Activated naive CD4-positive, alpha-beta T cell treated with Interleukin-2 at 50 U/mL for 16 hours (primary cell): ENCODE measurements around the gene FARP1.

ENCODE experiments used
- DNase-seq: peaks from one replicate; pipeline ENCODE4 v3.0.0-alpha.2; 2020

The FARP1 gene

GRCh38 chr13:98492335-98493041 is 349.6 kb downstream of the FARP1 start:
- no peak for DNase-seq

DNA sequence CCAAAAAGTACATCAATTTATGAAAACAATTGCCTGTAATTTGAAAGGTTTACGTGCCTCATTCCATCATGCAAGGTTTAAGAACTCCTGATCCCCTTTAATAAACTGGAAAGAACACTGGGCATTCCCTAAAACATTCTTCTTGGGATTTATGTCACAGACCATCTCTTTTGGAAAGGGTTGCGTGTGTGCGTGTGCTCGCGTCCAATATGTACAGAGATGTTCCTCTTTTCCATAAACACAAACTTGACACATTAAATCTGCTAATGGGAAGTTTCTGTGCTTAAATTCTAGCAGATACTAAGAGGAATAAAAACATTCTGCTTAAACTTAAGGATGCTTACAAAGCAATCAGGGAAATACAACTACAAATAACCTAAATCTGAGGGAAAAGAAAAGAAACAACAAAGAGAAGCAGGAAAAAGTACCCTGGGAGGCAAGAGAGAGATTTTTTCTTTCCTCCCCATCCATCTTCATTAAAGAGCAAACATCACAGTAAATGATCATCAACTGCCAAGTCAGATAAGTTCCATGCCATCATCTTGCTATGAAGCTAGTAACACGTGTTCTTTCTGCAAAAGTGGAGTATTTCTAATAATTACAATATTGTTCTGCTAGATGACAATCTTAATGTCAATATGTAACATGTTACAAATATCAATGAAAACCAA is 350.3 kb downstream of the FARP1 start:
- no peak for DNase-seq

DNA sequence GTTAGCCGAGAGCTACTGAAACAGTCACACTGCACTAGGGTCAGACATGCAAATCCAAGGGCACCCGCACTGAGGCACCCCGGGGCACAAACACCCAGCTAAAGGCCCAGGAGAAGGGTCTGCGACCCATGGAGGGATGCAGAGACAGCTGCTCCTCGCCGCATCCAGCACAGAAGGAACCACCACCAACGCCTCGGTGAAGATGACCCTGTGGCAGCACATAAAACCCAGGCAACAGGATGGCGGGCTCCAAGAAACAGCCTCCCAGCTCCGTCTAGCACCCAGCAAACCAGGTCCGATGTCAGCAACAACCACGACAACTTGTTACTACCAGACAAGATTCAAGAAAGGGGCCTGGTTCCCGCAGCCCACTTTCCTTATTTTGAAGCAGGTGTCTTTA is 351.9 kb downstream of the FARP1 start:
- no peak for DNase-seq

GRCh38 chr13:98495627-98496478 is 353.0 kb downstream of the FARP1 start:
- DNase-seq, result no peak

DNA sequence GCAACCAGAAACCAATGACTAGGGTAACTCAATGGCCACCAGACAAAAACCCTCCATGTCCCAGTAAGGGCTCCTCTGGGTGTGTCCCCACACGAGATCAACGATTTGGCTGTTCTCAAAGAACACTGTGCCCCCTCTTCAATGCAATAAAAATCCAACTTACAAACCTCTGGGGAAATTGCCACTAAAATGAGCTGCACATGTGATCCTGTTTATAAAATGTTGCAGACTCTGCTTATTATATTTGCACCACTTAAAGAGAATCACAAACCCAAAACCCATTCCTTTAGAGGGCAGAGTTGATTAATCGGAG is 353.5 kb downstream of the FARP1 start:
- DNase-seq, result no peak

GRCh38 chr13:98496966-98497365 is 354.1 kb downstream of the FARP1 start:
- no peak for DNase-seq

DNA sequence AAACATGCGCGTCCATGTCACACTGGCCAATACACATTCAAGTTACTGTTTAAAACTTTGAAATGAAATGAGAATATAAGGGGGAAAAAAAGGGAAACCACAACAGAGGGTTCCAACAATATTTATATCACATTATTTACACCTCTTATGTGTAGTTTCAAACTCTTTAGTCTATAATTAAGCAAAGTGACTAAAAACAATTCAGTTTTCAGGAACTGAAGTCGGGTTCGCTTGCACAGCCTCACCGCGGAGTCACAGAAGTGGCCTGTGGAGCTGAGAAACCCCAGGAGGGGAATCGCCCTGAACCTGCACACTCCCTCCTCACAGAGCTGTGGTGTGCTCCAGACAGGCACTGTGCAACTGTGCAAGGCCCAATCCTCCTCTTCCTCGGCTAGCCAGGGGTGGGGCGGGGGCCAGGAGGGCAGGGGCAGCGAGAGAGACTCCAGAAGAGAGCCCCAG is 358.1 kb downstream of the FARP1 start:
- no peak for DNase-seq

GRCh38 chr13:98503175-98504028 is 360.5 kb downstream of the FARP1 start:
- no peak for DNase-seq

DNA sequence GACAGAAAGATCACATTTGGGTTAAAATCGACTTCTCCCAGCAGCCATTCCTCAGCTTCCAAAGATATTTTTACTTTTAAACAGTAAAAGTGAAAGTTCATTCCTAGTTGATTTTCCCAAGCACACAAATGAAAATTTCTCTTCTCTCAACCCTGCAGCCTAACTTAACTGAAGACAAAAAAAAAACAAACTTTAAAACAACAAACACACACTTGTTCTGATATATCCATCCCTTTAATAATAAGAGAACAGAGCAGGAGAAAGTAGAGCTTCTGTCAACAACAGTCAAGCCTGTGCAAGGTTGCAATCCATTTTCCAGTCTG is 361.1 kb downstream of the FARP1 start:
- no peak for DNase-seq

- peak; percentile 27 for DNase-seq
These were observed 361.6 kb downstream of the FARP1 start for GRCh38 chr13:98504371-98504963.
